Urinary bladder (tissue), 2 donors: ENCODE results near the gene LARP7. TPM values are rescaled to one million over a fixed set of nuclear protein-coding genes. Genes with fewer than 3 reads are reported as not detected.

Source experiments
- polyA plus RNA-seq: library from polyadenylated mRNA; stranded (reverse); fragments of 200-250 nt; gene quantifications from one replicate; pipeline ENCODE4 v1.2.3, GENCODE V29; 2013
- small RNA-seq: library from RNA; depleted of rRNA; stranded (forward); fragments of <200 nt; gene quantifications from one replicate; pipeline ENCODE3, GENCODE V24; 2014
- total RNA-seq: library from RNA; depleted of rRNA; stranded (reverse); fragments of >200 nt; gene quantifications from one replicate; pipeline ENCODE4 v1.2.3, GENCODE V29; 2014
- donor health status: healthy.

Gene LARP7
- total and polyA plus RNA-seq, 2 donors, result 40.3 to 67.8 TPM

Small RNAs within 50 kb of the gene (small RNA-seq; reads per million reads assigned to genes)
- gene MIR302A, result not detected
- not detected for gene MIR302C
- not detected for gene MIR302D
- not detected for gene MIR367
- not detected for gene WRBP1

Other genes starting within 250 kb of the LARP7 start
- not detected for gene NEUROG2, start 121.0 kb upstream of the LARP7 start, total RNA-seq
- gene NEUROG2, start 121.0 kb upstream of the LARP7 start, polyA plus RNA-seq, result not detected
- gene ZGRF1, start 234 bp upstream of the LARP7 start, total RNA-seq, result 34.6 TPM
- gene ZGRF1, start 234 bp upstream of the LARP7 start, polyA plus RNA-seq, result 1.6 TPM